ENCODE results near the gene NCBP2L.

DNA sequence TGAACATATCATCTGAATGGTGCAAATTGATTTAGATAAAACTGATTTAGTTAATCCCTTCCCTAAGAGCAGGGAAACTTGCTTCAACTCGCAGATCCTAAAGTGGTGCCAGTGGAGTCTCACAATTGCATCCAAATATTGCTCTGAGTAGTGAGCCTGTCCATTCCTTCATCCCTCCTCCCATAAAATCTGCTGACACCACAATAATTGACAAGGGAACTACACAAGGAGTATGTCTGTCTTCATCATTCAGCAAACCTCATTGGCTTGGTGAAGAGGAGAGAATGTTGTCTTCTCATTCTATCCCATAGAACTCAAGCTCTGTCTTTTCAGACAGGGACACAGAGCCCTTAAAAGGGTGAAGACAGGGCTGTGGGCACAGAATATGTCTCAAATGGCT, 52.3 kb downstream of the NCBP2L start:
- TF ChIP-seq, protein P1, sequence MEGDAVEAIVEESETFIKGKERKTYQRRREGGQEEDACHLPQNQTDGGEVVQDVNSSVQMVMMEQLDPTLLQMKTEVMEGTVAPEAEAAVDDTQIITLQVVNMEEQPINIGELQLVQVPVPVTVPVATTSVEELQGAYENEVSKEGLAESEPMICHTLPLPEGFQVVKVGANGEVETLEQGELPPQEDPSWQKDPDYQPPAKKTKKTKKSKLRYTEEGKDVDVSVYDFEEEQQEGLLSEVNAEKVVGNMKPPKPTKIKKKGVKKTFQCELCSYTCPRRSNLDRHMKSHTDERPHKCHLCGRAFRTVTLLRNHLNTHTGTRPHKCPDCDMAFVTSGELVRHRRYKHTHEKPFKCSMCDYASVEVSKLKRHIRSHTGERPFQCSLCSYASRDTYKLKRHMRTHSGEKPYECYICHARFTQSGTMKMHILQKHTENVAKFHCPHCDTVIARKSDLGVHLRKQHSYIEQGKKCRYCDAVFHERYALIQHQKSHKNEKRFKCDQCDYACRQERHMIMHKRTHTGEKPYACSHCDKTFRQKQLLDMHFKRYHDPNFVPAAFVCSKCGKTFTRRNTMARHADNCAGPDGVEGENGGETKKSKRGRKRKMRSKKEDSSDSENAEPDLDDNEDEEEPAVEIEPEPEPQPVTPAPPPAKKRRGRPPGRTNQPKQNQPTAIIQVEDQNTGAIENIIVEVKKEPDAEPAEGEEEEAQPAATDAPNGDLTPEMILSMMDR (IDR thresholded peaks at IDR 0.05; ENCODE audit: low read depth, low read length, poor library complexity, severe bottlenecking) = no peak
- TF ChIP-seq EZH2phosphoT487 (IDR thresholded peaks at IDR 0.05; ENCODE audit: borderline replicate concordance, low read length) = no peak
